H1 (cell line): ENCODE measurements around the gene RAMP3.

Source experiments
- CTCF ChIP-seq, 3 experiments: IDR thresholded peaks; 1 replicate in 2 of 3; 2 replicates in 1 of 3; pipeline versions ENCODE4 v1.5.1 to v1.6.1; 2011; ENCODE audit warnings: low read length in 3 of 3, mild to moderate bottlenecking in 3 of 3, inconsistent platforms in 2 of 3, low read depth in 1 of 3, moderate library complexity in 1 of 3; ENCODE audit not compliant: insufficient read depth in 1 of 3; ENCODE audit errors: control extremely low read depth in 1 of 3
- HDAC2 ChIP-seq, 2 experiments: fragments of 300-600 bp in 1 of 2; sonication (generic) in 1 of 2; IDR thresholded peaks; 2 replicates each; pipeline ENCODE4 v1.6.1; 2011 to 2012; ENCODE audit warnings: low read depth in 2 of 2, low read length in 2 of 2, mild to moderate bottlenecking in 2 of 2, moderate library complexity in 2 of 2, borderline replicate concordance in 1 of 2, inconsistent platforms in 1 of 2
- POLR2AphosphoS5 ChIP-seq: IDR thresholded peaks from 2 replicates; pipeline ENCODE4 v1.6.1; 2011; ENCODE audit warnings: low read depth, low read length
- YY1 ChIP-seq: IDR thresholded peaks from 2 replicates; pipeline ENCODE4 v1.6.1; 2011; ENCODE audit warnings: low read depth, mild to moderate bottlenecking, low read length

- no peak for TF ChIP-seq YY1
- no peak for TF ChIP-seq CTCF (IDR thresholded peaks at IDR 0.05; ENCODE audit: control extremely low read depth in 1 of 3, insufficient read depth in 1 of 3, low read depth in 1 of 3, low read length in 3 of 3)
- no peak for TF ChIP-seq POLR2AphosphoS5
- TF ChIP-seq HDAC2 (IDR thresholded peaks at IDR 0.05; ENCODE audit: borderline replicate concordance in 1 of 2, low read depth in 2 of 2, low read length in 2 of 2): no peak
Measured at GRCh38 chr7:45160417-45160881, 2.9 kb downstream of the RAMP3 start.
